ENCODE data around the gene KDM1B. TPM values are rescaled to one million over a fixed set of nuclear protein-coding genes. Genes with fewer than 3 reads are reported as not detected.

KDM1B gene
- total RNA-seq, 4 donors from 2014 or later: 14.5 to 29.9 (median 26.0) TPM

DNA sequence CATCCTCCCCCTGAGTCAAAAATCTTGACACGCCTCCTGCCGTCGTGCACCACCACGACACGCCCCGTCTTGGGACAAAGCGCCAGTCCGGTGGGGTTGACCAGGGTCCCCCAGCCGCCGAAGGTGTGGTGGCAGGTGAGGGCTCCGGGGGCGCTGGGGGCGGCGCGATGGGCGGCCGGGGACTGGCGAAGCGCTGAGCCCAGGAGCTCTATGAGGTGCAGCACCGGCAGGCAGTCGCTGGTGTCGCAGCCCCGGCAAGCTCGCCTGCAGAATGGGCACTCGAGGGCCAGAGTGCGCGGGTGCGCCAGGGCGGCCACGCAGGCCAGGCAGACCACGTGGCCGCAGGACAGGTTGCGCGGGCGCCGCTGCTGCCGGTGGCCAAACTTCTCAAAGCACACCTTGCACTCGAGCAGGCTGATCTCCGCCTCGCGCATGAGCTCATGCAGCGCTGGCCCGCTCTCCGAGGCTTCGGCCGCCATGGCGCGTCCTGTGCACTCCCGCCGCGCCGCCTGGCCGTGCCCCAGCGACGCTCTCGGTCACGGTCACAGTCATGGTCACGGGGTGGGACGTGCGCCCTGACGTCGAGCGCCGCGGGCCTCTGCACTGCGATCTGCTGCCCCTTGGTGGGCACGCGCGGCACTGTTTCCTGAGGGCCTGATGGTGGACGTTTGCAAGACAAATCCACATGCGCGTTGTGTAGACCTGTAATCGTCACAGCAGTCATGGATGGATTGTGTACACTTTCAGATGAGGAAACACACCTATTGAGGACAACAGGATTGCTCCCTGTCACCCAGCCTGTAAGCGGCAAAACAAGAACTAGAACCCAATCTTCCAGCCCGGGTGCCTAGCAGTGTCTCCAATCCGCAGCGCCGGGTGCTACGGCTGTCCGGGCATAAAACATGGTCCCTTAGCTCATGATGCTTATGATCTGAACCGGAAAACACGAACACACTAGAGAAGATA is 32.8 kb upstream of the KDM1B start, which contains the start of gene NHLRC1:
NHLRC1 (minus strand) TSS at position 550 of the 966 bp plus-strand sequence; CDS start at position 479, 71 bp downstream.
- Histone ChIP-seq H3K9me3 (no peaks in the 10 kb centered on the region), H3K27me3 (no peaks in the 10 kb centered on the region), H3K4me1 (peaks cover 12 to 20% of the 10 kb centered on the region in 2 donors), H3K36me3 (no peaks in the 10 kb centered on the region), H3K4me3 (peak within 1 kb of the TSS; percentile 62 to 97 (median 68)), H3K27ac (peak within 1 kb of the TSS; percentile 79 to 89 (median 86))
- in situ Hi-C loops (cut with MboI; ENCODE audit: low sequenced_read_pairs in 4 of 4) (loop anchor here in 3 of 4 donors (5.0 to 25.0 kb wide), 4 partner anchors 135 to 960 kb away; partner anchors contain the start of gene KIF13A (in 1 of the 3)), intact Hi-C loops (cut with DNase I; ENCODE audit: low total_unique reads) (loop anchor here (1.0 to 5.0 kb wide), 7 partner anchors 20 to 966 kb away; partner anchors contain the start of gene KIF13A)
- TF ChIP-seq, protein P1, sequence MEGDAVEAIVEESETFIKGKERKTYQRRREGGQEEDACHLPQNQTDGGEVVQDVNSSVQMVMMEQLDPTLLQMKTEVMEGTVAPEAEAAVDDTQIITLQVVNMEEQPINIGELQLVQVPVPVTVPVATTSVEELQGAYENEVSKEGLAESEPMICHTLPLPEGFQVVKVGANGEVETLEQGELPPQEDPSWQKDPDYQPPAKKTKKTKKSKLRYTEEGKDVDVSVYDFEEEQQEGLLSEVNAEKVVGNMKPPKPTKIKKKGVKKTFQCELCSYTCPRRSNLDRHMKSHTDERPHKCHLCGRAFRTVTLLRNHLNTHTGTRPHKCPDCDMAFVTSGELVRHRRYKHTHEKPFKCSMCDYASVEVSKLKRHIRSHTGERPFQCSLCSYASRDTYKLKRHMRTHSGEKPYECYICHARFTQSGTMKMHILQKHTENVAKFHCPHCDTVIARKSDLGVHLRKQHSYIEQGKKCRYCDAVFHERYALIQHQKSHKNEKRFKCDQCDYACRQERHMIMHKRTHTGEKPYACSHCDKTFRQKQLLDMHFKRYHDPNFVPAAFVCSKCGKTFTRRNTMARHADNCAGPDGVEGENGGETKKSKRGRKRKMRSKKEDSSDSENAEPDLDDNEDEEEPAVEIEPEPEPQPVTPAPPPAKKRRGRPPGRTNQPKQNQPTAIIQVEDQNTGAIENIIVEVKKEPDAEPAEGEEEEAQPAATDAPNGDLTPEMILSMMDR (IDR thresholded peaks at IDR 0.05 in 4 of 5, conservative IDR thresholded peaks at IDR 0.05 in 1 of 5): peak; percentile 97 to 99 (median 98)
- peak; percentile 68 for TF ChIP-seq POLR2A (IDR thresholded peaks at IDR 0.05)
- peak; percentile 97 to 98 for ATAC-seq
- peak; percentile 85 to 90 for DNase-seq

DNA sequence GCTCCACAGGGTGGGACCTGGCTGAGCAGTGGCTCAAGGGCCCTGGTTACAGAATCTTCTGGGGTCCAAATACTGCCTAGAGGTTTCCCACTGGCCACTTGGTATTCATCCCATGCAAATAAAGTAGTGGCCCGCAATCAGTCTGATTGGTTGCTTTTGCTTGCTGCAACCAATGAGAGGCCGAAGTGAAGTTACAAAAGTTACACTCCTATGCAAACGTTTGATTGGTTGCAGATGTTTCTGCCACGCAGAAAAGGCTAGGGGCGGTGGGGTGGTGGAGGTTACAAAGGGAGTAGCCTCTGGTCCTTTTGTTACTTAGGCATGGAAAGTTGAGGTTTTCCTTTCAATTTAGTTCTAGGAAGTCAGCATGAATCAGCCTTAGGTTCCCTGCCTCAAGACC is 29.1 kb upstream of the KDM1B start:
- DNase-seq: no peak
- Histone ChIP-seq H3K4me3 (no peak overlapping the region), H3K36me3 (peaks cover 0 to 7% of the 10 kb centered on the region in 2 donors), H3K9me3 (no peaks in the 10 kb centered on the region), H3K27me3 (no peaks in the 10 kb centered on the region), H3K27ac (no peak overlapping the region), H3K4me1 (peaks cover 9 to 19% of the 10 kb centered on the region in 2 donors)
- TF ChIP-seq POLR2A (IDR thresholded peaks at IDR 0.05): no peak
- TF ChIP-seq, protein P1 (IDR thresholded peaks at IDR 0.05 in 4 of 5, conservative IDR thresholded peaks at IDR 0.05 in 1 of 5): no peak
- in situ Hi-C loops (cut with MboI; ENCODE audit: low sequenced_read_pairs in 4 of 4) (loop anchor here in 2 of 4 donors (10.0 kb wide), 1 partner anchor 291 kb away; no protein-coding TSS in a partner anchor), intact Hi-C loops (cut with DNase I; ENCODE audit: low total_unique reads) (no loop called here)
- no peak for ATAC-seq

DNA sequence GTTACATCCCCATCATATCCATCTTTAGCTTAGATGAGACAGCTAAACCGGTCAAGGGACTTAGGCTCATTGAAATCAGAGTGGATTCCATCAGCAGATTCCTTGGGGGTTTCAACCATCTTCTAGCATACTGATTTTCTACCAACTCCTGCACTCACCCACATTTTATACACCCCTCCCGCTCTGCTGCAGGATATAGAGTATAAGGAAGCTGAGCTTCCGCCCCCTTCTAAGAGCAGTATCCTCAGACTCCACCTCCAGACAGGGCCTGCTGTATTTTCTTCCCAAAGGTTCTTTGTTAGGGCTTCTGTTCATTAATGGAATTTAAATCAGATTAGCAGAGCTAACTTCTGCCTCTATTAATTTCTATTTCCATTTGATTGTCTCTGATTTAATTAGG is 22.9 kb upstream of the KDM1B start:
- H3K27me3 ChIP-seq: no peaks in the 10 kb centered on the region
- no peak overlapping the region for H3K27ac ChIP-seq
- TF ChIP-seq, protein P1 (IDR thresholded peaks at IDR 0.05 in 4 of 5, conservative IDR thresholded peaks at IDR 0.05 in 1 of 5): no peak
- TF ChIP-seq POLR2A (IDR thresholded peaks at IDR 0.05): no peak
- intact Hi-C loops (cut with DNase I; ENCODE audit: low total_unique reads) (no loop called here), in situ Hi-C loops (cut with MboI; ENCODE audit: low sequenced_read_pairs in 4 of 4) (no loop called here)
- ATAC-seq: no peak
- H3K4me1 ChIP-seq: no peaks in the 10 kb centered on the region
- no peak overlapping the region for H3K4me3 ChIP-seq
- peaks cover 0 to 33% of the 10 kb centered on the region in 2 donors for H3K36me3 ChIP-seq
- H3K9me3 ChIP-seq: no peaks in the 10 kb centered on the region
- DNase-seq: no peak

DNA sequence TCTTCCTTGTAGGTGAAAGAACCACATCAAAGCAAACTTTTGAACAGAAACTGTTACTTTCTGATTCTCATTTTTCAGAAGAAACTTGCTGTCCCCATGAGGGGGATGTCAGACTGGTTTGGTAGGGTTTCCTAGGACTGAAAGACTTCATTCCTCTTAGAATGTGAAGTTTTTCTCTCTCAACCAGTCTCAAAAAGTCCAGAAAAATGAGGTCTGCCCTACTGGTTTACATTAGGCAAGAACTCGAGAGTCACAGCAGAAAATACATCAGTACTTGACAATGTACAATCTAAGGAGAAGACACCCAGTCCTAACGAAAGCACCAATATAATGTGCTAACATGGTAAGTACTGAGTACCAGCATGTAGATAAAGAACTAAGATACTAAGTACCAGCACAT is 20.1 kb upstream of the KDM1B start:
- in situ Hi-C loops (cut with MboI; ENCODE audit: low sequenced_read_pairs in 4 of 4): no loop called here

More for the DNA sequence above, 20.1 kb upstream of the KDM1B start:
- Histone ChIP-seq H3K4me1 (no peaks in the 10 kb centered on the region), H3K4me3 (no peak overlapping the region), H3K9me3 (no peaks in the 10 kb centered on the region), H3K27me3 (no peaks in the 10 kb centered on the region), H3K27ac (no peak overlapping the region), H3K36me3 (peaks cover 0 to 49% of the 10 kb centered on the region in 2 donors)
- intact Hi-C loops (cut with DNase I; ENCODE audit: low total_unique reads): no loop called here
- ATAC-seq (no peak), DNase-seq (no peak)
- TF ChIP-seq, protein P1 (IDR thresholded peaks at IDR 0.05 in 4 of 5, conservative IDR thresholded peaks at IDR 0.05 in 1 of 5): no peak
- no peak for TF ChIP-seq POLR2A (IDR thresholded peaks at IDR 0.05)
